NK-92 treated with Interleukin-12 subunit alpha and Interleukin-12 subunit beta, amount 100 ng/mL, for 24 hours (cell line): ENCODE data around the gene UBQLN3.

Experiments
- DNase-seq: peaks from one replicate; lab custom pipeline; 2025; lab: John Stamatoyannopoulos, UW

UBQLN3 gene

DNA sequence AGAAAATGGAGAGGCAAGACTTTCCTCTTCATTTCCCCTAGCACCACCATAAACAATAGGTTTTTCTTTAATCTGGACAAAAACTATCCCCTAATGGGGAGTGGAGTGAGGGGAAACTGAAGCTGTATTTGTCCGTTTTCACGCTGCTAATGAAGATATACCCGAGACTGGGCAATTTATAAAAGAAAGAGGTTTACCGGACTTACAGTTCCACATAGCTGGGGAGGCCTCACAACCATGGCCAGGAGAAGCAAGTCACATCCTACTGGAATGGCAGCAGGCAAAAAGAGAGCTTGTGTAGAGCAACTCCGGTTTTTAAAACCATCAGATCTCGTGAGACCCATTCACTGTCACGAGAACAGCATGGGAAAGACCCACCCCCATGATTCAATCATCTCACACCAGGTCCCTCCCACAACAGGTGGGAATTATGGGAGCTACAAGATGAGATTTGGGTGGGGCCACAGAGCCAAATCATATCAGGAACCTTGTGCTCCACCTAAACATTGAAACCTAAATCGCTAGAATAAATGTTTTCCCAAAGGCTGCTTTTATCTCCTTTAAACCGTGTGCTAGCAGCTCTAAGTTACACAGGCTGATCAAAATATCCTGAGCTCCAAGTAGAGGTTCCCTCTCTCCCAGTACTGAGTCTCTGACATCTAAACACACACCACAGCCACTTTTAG is 4.3 kb downstream of the UBQLN3 start:
- no peak for DNase-seq

DNA sequence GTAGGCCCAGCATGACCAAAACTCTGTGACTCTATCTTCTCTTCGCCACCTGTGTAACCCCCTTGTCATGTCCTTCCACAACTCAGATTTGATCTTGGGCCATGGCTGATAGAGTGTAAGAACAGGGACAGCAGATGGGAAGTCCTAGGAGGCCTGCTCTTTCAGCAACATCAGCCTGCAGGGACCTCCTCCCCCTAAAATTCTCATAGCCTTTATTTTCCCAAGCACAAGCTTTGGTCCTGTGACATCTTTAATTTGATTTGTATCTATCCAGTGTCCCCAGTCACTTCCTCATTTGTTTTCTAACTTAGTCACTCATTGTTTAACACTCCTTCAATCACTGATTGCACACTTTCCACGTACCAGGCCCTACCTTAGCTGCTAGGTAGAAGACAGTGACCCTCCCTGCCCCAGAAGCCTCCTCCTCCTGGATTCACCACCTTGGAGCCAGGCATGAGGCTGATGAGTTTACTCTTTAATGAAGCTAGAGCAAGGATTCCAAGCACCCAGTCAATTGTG is 5.3 kb downstream of the UBQLN3 start:
- no peak for DNase-seq

DNA sequence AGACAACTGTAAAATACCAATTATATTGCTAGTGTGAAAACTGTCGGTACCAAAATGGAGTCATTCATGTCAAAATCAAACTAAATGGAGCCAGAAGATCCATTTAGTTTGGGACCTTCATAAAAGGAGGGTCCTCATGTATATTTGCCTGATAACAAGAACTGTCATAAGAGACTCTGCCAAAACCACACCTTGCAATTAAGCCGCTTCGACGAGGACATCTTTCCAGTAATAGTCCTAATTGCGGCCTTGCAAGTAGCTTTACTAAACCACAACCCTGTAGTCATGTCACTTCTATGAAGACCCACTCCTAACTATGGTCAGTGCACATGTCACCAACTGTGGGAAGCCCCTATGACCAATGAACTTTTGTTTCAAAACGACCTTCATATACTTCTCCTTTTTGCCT is 9.4 kb downstream of the UBQLN3 start:
- DNase-seq = no peak

DNA sequence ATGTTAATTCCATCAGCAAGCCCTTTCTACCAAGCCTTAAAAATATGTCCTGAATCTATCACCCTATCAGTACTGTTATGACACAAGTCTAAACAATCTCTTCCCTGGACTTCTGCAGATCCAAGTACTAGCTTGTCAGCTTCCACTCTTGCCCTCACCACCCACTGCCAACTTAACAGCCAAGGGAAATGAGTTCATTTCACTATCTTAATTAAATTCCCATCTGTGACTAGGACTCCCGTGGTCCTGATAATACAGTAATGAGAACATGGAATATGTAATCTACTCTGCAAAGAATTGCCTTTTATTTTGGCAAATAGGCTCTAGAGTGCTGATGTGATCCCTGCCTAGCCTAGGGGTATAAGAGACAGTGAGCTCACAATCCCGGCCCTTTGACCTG is 10.1 kb downstream of the UBQLN3 start:
- no peak for DNase-seq

DNA sequence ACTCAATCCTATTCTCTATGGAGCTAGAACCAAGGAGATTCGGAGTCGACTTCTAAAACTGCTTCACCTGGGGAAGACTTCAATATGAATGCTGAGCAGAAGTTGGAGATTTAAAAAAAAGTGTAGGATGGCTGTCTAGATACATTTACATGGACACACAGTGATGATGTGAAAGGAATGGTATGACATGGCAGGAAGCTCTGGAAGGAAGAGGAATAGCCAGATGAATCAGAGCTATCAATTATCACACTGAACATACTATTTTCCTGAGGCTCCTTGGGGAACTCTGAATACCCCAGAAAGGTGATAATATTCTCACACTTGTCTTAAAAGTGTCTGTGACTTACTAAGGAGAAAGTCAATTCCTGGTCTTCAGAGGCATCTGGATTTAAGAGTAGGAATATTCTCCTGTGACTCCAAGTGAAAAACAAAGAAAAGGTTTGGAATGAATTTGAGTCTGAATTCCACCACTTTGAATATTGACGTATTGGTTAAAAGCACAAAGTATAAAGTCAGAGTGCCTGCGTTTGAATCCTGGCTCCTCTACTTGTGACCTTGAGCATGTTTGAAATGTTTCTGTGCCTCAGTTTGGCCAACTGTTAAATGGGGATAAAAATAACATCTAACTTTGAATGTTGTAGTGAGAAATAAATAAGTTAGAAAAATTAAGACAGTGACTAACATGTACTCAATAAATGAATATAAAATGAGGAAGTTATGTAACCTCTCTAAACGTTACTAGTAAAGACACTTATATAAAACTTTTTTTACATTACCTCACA is 20.0 kb downstream of the UBQLN3 start:
- DNase-seq = no peak

DNA sequence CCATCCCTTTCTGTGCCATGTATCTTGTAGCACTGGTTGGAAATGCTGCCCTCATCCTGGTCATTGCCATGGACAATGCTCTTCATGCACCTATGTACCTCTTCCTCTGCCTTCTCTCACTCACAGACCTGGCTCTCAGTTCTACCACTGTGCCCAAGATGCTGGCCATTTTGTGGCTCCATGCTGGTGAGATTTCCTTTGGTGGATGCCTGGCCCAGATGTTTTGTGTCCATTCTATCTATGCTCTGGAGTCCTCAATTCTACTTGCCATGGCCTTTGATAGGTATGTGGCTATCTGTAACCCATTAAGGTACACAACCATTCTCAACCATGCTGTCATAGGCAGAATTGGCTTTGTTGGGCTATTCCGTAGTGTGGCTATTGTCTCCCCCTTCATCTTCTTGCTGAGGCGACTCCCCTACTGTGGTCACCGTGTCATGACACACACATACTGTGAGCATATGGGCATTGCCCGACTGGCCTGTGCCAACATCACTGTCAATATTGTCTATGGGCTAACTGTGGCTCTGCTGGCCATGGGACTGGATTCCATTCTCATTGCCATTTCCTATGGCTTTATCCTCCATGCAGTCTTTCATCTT is 20.9 kb downstream of the UBQLN3 start:
- no peak for DNase-seq

DNA sequence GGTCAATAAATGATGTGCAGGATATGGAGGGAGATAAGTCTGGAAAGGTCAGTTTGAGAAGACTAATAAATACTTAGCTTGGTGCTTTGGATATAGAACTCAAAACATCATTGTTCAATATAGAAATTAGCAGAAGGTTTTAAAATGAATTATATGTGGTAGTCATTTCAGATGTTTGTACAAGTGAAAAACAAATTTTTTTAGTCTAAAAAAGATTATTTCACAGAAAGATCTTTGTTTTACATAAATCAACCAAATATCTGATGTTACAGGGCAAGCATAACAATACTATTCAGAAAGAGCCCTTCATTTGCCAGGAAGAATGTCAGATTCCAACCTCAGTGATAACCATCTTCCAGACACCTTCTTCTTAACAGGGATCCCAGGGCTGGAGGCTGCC is 21.4 kb downstream of the UBQLN3 start, which contains the start of gene OR52D1:
Gene OR52D1, plus strand, starts transcription at position 301 of the 400 bp plus-strand sequence. Its CDS starts 22 bp downstream, at position 323.
- DNase-seq = no peak

DNA sequence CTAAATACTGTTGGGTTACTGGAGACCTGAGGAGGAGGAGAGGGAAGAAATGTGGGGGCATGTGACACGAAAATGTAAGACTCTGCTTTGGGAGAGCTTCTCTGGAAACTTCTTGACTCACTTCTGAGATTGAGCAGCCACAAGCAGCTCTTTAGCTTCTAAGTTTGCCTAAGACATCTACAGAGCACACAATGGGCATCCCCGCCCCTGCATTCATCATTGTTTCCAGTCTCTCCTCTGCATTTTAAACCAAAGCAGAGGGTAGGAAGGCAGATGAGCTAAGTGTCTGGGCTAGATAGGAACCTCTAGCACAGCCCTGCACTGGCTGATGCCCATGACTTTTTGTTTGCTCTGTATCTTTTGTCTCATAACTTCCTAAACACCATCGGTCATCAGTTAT is 23.3 kb downstream of the UBQLN3 start:
- no peak for DNase-seq

DNA sequence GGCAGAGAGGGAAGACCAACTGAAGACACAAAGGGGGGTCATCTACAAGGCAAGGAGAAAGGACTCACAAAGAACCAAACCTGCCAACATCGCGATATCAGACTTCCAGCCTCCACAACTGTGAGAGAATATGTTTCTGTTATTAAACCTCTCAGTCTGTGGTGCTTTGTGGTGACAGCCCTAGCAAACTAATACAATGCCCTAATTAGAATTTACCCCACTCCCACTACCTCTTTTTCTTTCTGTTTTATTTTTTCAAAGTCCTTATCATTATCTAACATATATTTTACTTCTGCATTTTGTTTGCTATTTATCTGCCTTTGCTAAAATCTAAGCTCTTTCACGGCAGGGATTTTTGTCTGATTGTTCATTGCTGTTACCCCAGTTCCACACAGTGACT is 23.8 kb downstream of the UBQLN3 start:
- no peak for DNase-seq

DNA sequence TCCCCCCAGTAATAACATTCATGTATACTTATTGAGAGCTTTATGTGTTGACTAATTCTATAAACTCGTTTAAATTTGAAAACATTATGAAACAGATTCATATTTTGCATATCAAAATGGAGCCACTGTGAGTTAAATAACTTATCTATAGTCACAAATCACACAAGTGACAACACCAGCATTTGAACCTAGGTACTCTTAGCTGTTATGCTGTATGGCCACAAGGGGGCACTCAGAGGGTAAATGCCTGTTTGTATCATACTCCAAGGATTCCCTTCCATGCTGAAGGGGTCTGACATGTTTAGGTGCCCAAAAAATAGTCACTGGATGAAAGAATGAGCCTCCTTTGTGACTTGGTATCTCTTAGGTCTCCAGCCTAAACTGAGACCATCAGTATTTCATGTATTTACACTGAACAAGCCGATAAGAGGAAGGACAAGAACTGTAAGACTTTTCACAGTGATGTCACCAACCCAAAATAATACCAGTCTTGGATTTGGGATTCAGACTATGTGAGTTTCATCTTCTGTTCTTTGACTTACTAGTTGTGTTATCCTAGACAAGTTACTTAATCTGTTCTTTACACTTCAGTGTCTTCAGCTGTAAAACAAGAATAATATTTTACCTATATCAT is 33.5 kb downstream of the UBQLN3 start:
- no peak for DNase-seq

DNA sequence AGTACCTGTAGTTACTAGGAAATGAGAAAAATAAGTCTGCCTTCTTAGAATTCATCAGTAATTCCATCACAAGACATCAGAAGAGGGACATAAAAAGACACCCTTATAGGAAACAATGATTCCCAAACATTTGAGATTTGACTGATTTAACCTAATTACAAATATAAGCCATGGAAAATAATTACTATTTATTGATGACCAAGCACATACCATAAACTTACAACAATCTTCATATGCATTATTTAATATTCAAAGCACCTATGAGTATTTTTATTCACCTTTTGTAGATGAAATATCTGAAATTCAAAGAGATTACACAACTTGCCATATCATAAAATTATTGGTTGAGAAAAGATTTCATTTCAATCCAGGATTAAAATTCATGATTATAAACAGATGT is 35.8 kb downstream of the UBQLN3 start:
- no peak for DNase-seq

DNA sequence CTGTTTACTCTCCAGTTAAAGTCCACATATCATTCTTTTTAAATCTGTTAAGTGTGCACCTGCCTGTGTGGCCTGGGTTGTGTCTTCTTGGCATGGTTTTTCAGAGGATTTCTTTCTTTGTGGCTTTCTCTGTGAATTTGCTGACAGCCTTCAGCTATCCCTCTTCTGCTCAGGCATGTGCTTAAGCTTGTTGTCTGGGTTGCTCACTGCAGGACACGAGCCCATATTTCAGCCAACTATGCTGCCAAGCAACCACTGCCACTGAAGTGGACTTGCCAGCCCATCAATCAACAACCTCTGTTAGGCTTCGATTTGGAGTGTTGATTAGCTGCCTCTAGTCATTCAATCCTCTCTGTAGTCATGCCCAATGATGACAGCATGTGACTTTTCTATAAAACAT is 42.2 kb downstream of the UBQLN3 start:
- DNase-seq = no peak

DNA sequence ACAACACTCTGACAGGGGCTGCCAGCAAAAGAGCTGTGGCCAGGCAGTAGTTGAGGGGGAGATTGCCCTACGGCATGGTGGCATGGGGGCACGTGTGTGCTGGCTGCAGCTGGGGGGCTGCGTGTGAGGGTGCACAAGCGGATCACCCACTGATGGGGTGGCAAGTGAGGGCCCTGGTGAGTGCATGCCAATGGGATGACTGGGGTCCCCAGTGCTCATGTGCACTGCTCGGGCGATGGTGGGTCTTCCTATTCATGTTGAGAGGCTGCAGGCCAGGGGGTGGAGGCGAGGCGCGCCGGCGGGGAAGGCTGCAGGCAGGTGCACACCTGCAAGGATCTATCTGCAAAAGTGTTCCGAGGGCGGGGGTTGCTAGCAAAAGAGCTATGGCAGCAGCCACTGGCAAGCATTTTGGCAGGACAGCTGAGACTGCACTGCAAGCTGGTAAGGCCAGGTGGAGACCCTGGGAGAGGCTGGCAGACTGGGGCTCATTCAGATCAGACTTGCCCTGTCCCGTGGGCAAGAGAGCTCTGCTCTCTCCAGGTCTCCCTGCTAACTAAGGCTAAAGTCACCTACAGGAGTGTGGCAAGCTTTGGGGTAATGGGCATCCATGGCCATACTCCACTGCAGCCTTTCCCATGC is 48.7 kb downstream of the UBQLN3 start:
- DNase-seq = no peak
